RPMI8226 (cell line): Measurements from ENCODE around the gene PDGFC.
"Not testable (repeated sequence)": the region's sequence is repeated elsewhere in the genome, so short reads cannot be mapped to it uniquely, and the experiment has no call there.

Experiments
- DNase-seq: peaks from one replicate; pipeline ENCODE4 v3.0.0-alpha.2; 2015

The PDGFC gene

DNA sequence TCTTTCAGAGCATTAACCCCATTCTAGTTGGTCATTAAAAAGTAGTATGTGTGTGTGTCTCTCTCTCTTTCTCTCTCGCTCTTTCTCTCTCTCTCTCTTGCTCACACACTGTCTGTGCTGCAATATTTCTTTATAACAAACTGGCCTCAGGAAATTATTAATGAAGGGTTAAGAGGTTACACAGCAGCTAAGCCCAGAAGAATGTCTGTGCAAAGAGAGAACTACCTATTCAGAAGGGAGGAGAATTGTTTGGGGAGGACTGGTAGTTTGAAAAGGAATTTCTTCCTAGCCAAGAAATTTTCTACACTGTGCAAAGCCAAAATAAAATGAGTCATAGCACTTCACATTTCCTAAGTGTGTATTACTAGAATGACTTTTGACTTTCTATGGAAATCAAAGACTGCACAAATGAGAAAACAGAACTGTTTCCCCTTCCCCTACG lies 22.2 kb downstream of the PDGFC start:
- no peak for DNase-seq

DNA sequence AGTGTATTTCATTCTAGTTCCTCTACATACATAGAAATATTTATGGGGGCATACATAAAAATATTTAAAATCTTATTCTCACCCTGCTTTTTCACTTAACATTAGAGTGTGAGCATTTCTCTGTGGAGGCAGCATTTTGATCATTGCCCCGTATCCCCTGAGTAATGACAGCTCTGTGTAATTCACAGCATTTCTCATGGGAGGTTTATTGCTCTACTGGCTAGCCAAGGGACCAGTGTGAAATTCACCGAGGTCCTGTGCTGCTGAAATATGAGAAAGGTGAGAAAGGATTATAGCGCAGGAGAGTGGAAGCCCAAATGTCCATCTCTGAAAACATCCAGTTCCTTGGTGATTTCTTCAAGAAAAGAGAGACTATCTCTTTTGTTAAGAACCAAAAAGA lies 22.9 kb downstream of the PDGFC start:
- no peak for DNase-seq

DNA sequence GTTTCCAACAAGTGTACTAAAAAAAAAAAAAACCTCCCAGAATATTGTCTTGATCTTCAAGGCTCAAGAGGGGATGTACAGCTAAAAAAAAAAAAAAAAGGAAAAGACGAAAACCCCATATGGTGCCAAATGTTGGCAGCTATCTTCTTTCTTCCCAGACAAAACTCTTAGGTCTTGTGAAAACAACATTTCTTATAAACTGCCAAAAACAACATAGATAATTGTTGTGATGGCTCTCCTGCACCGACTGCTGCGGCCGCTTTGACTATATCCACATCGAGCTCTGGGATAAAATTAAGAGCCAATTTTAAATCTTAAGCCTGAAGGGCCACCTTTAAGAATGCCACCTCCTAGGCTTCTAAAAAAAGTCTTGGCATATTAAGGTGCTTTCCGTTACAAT lies 23.5 kb downstream of the PDGFC start:
- DNase-seq, result no peak

DNA sequence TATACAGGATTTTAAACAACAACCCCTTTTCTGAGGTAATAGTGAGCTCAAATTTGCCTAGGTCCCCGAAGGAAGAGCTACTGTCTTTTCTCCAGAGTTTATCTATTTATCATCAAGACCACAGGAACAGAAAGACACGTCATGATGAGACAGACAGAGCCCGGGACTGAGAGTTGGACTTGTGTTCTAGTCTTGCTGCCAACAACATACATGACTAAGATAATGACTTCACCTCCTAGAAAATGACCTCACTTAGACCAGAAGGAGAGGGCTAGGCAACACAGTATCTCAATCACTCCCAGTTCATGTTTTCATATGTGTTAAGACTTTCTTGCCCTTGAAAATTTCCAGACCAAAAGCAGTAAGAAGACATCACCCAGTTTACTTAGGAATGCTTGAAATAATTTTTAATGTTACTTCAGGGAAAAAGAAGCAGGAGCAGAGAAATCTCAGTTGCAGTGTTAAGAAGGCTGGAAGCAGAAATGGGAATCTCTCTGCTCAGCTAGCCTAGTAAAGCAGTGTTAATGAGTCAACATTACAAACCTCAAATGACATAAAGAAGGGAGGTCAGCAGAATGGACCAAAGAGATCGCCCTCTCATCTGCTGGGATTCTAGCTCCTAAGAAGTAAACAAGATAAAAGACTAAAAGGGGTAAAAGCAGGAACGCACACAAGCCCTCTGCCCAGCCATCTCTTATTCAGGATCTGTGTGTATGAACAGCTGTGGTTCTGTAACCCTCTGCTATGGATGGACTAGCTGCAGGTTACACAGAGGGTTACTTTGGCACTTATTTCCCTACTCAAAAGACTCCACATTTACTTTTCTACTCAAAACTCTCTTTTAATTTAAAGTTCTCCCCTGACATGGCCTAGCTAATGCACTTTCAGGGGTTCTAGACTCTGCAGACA lies 24.8 kb downstream of the PDGFC start:
- DNase-seq, result no peak

DNA sequence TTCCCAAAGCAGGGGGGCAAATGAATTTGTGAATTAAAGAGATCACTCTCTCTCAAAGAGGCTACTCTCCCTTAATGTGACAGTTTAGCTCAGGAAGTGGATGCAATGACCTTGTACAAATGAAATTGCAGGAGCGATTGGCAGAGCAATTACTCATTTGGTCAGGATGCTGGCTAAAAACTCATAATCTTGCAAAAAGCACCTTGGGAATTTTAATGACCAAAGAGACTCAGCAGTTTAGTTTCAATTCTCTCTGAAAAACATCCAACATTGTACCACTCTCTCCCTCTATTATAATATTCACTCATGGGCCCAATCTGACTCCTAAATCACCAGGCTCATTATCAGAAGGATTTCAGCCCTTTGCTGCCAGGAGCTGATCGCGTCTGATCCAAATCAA lies 26.1 kb downstream of the PDGFC start:
- no peak for DNase-seq

DNA sequence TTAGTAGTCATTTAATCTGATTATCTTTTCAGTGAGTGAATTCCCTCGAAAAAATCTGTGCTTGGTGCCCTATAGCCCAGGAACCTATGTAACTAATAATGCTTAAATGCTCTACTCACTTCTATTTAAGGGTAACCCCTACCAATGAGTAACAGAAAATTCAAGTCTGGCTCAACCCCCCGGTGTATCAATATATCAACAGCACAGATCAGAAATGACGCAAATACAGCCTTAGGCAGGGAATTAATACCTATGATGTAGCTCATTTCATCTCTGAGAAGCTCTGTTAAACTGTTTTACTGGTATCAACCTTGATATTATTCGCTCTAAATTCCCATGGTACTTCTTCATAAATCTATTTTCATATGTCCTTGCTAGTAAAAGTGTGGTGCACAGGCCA lies 28.6 kb downstream of the PDGFC start:
- no peak for DNase-seq

DNA sequence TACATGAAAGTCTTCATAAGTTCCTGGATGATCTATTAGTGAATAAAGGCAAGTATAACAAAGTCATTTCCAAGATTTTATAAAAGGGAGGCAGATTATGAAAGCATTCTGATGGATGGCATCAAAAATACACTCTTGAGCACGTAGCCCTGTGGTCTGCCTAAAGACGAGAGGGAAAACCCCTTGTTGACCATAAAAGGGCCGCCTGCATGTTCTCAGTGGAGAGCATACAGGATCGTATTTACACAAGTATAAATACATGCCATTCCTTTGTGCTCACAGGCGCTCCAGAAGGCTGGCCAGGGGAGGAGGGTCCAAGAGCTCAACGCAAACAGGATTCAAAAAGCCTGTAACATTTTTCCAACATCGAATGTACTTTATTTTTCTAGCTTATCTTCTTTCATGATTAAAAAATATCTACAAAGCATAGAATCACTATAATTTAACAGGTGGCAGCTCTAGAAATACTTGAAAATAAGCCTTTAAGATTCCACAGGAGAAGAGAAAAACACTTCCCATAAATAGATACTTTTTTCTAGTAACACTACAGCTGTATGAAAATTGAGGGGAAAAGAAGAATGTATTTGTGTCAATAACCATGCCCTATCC lies 29.6 kb downstream of the PDGFC start:
- peak; percentile 41 for DNase-seq

DNA sequence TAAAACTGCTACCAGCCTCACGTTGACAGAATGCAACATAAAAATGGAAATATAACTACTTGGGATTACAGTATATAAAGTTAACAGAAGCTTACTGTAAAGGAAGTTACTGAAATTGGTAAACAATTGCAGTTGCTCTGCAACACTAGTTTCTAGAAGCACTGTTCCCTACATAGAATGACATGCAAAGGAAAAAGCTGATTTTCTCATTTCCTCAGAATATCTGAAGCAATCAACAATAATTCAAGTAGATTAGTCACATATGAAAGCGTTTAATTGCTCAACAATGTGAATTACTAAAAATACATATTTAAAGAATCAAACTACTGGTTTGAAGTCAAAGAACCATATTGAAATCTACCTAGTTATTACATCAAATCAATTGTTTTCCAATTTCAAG lies 31.8 kb downstream of the PDGFC start:
- no peak for DNase-seq

DNA sequence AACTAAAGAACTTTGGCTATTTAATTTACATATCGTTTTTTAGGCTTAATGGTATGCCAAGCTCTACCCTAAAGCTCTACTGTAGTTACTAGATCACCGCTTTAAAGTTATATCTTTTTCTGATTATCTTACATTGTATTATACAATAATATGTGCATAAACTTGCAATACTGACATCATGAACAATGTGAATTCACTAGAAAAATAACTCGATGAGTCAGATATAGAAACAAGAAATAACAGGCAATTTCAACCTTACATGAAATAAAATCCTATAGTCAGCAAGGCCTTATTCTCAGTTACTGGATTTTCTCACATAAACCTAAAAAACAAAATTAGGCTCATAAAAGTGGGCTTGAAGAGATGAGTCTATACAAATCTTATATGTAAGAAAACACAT lies 32.5 kb downstream of the PDGFC start:
- DNase-seq, result no peak

DNA sequence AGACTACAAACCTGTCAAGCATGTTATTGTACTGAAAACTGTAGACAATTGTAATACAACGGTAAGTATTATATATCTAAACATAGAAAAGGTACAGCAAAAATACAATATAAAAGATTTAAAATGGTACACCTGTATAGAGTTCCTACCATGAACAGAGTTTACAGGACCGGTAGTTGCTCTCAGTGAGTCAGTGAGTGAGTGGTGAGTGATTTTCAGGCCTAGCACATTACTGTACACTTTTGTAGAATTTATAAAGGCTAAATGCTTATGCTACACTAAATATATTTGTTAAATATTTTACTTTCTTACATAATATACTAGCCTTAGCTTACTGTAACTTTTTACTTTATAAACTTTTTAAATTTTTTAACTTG lies 37.4 kb downstream of the PDGFC start:
- DNase-seq, result no peak

DNA sequence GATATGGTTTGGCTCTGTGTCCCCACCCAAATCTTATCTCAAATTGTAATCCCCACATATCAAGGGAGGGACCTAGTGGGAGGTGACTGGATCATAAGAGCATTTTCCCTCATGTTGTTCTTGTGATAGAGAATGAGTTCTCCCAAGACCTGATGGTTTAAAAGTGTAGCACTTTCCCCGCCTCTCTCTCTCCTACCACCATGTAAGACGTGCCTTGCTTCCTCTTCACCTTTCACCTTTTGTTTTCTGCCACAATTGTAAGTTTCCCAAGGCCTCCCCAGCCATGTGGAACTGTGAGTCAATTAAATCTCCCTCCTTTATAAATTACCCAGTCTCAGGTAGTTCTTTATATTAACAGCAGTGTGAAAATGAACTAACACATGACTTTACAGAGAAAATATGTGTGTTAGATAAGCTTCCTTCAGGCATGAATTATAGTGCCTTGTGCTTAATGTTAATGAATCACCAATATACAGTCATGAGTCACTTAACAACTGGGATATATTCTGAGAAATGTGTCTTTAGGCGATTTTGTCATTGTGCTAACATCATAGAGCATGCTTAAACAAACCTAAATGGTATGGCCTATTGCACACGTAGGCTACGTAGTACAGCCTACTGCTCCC lies 37.9 kb downstream of the PDGFC start:
- DNase-seq, result no peak

DNA sequence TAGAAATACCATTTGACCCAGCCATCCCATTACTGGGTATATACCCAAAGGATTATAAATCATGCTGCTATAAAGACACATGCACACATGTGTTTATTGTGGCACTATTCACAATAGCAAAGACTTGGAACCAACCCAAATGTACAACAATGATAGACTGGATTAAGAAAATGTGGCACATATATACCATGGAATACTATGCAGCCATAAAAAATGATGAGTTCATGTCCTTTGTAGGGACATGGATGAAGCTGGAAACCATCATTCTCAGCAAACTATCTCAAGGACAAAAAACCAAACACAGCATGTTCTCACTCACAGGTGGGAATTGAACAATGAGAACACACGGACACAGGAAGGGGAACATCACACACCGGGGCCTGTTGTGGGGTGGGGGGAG lies 39.2 kb downstream of the PDGFC start:
- not testable (repeated sequence) for DNase-seq

DNA sequence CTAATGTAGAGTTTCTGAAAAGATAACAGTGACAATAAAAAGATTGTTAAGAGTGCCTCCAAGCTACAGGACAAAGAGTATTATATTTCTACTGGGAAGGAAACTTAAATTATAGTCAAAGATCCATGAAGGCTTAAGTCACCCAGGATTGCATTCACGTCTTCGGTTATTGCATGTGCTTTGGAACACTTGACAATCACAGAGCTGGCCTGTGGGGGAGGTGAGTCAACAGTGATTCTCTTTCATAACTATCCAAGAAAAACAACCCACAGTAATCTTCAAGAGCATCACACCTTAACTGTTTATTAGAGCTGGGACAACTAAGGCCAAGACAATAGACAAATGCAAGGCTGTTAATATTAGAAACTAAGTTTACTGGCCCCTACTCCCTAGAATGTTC lies 40.3 kb downstream of the PDGFC start:
- DNase-seq, result no peak

DNA sequence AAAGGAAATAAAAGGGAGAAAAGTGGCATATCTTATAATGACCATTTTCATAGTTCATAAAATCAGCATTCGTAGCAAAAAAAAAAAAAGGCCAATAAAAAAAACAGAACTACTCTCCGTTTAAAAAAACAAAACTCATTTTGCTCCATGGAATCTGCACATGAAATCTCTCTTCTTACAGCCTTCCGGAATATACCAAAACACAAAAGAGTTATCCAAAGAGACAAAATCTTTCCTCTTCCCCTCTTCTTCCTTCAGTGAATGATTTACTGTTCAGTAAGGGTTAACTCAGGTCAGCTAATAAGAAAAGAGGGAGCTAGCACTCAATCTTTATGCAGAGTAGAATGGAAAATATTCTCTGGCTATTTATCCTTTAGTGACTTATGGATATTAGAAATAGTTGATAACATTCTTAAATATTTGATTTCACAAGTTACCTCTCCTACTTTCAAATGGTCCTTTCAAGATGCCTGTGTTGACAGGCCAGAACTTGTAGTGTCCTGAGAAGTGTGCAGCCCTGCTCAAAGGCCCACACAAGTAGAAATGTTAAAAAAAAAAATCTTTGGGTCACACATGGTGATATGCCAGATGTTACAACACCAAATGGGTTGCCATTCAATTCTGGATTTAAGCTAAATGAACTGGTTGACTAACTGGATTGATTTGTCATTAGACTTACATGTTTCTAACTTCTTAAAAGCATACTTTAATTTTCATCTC lies 42.1 kb downstream of the PDGFC start:
- no peak for DNase-seq

DNA sequence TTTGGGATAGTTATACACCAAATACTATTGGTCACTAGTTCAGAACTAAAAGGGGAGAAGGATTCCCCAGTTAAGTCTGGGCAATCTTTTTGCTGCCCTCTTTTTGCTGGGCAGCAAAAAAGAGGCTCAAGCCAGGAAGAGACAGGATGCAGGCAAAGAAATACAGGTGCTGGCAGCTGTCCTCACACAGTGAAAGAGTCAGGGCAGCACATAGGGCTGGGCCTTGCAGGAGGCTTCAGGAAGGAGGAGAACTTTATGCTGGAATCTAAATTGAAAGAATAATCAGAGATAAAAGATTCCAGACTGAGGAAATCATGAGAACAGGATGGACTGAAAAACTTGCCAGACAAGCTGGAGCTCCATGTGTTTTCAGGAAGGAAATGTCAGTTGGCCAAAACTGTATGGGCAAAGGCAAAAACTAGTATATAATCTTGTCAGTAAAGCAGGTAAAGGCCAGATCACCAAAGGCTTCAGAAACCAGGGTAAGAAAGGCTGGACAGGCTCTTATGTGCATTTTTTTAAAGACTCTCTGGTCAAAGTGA lies 46.8 kb downstream of the PDGFC start:
- no peak for DNase-seq

DNA sequence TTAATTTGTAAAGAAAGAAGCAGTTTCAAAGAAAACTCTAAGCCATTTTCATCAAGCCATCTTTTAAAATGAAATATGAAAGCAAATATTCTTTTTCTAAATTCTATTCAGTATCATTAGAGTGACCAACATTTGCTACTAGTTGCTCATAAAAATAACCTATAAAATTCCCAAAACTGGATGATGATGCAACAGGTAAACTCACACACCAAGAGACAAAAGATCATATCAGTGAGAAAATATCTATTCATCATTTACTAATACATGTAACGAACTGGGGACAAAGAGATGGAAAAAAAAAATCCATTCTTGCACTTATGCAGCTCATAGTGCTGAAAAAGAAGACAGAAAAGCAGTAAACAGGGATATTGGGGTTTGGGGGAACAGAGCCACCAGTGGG lies 48.1 kb downstream of the PDGFC start:
- DNase-seq, result no peak

DNA sequence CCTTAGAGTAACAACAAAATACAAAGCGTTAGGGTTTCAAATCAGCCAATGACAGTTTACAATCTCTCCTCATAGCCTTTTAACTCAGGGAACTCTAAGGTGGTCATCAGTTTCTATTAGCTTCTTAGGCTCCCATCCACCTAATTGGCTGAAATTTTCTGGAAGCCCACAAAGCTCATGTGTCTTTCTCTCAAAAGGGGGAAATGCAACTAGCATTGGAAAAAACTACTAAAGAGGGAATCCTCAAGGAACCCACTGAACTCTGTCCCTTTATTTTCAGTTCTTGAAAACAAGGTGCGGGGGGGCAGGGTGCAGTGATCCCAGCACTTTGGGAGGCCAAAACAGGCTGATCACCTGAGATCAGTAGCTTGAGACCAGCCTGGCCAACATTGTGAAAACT lies 56.4 kb downstream of the PDGFC start:
- DNase-seq, result no peak

DNA sequence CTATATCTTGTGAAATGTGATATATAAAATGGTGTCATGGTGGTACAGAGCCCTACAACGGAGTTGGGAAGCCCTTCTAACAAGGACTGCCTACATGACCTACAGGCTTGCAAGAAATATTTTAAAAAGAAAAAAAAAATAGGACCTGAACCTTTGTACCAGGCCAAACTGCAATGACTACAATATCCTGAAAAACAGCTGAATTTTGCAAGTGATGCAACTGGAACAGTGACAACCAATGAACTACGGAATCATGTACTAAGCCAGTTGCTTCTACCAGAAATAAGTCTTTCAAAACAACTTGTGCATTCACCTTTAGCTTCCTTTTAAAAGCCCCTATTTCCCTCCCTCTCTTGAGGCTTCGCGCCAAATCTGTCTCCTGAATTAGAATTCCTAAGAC lies 58.4 kb downstream of the PDGFC start:
- no peak for DNase-seq

DNA sequence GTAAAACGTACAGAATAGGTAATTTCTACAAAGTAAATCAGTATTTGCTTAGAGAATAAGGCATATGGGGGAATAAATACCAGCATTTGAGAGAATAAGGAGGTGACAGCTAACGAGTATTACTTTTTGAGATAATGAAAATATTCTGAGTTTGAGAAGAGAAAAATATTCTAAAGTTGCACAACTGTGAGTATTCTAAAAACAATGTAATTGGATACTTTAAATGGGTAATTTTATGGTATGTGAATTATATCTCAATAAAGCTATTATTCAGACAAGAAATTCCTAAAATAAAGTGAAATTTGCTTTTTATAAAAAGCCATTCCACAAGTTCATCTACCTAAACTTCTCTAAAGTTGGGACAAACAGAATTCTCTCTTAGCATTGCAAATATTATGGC lies 62.6 kb downstream of the PDGFC start:
- DNase-seq, result no peak

DNA sequence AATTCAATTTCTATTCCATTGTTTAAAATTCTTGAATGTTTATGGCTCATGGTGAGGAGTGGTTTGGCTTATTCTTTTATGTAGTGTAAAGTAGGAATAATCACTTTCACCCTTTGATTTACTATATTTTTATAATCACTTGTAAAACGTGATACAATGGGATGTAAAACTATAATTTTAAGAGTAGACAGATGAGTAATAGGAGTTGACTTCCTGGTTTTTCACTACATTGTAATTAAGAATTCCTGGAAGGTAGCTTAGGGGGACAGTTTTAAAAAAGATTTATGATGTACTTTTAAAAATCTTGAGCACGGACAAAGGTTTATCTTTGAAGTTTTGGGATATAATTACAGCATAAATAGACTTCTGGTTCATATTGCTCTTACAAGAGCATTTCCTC lies 65.3 kb downstream of the PDGFC start:
- DNase-seq, result no peak

DNA sequence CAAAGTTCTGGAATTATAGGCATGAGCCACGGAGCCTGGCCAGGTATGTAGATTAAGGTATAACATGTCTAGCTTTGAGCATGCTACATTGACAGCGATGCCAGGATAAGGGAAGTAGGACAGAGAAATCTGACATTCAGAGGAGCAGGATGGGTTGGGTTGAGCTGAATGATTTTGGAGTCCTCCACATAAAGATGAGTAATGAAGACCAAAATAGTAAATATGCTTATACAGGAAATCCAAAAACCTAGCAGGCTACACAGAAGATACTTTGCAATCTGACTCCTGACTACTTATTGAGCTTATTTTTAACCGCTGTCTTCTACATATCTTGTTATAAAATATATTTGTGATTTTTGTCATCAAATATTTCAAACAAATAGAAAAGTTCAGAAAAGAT lies 69.7 kb downstream of the PDGFC start:
- DNase-seq, result no peak

DNA sequence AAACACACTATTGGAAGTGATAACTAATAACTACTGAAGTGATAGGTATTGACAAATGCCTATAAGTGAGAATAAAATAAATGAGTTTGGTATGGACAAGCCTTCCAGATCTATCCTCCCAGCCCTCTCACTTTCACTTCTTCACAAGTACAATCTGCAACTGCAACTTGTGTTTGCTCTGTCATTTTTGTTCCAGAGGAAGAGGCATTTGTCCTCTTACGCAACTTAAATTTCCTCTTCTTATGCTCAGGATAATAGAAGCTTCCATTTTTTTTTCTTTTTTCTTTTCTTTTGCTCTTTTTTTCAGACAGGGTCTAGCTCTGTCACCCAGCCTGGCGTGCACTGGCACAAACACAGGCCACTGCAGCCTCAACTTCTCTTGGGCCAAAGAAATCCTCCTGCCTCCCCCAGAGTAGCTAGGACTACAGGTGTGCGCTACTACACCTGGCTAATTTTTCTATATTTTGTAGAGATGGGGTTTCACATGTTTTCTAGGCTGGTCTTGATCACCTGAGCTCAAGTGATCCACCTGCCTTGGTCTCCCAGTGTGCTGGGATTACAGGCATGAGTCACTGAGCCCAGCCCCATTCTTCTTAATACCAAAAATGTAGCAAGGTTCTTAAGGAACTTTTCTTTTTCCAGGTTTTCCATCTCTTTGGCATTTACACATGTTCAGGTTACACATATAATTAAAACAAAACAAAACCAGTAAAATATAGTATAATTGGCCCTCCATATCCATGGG lies 73.1 kb downstream of the PDGFC start:
- no peak for DNase-seq

DNA sequence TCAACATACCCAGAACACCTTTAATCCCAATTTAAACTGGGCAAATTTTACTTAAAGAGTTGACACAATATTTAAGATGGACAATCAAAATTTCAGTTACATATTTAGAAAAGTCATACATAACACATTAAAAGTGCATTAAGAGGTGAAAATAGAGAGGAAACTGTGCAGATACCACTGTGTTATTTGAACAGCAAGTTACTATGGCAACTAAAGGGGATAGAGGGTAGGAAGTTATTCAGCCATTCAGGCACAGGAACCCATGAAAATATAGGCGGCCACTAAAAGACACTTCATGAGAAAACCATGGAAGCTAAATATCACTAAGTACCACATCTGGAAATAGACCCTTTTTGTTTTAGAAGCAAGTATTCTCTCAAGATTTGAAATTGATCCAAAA lies 75.1 kb downstream of the PDGFC start:
- no peak for DNase-seq
